HepG2 (cell line): ENCODE data around the gene RSAD2. TPM values are rescaled to one million over a fixed set of nuclear protein-coding genes. Genes with fewer than 3 reads are reported as not detected.

Experiments used
- ATAC-seq: fragments of 200-7000 bp; cut with Tn5 transposase; 3 replicates; pipeline ENCODE4 v1.9.1; 2020; ENCODE audit warnings: mild to moderate bottlenecking, moderate library complexity
- BruUV-seq: library from RNA; stranded (reverse); fragments of 400-500 nt; replicated peaks from 2 replicates; lab custom pipeline; 2021; lab: Mats Ljungman, UMichigan
- CTCF ChIA-PET: fragments of 300-600 bp; formaldehyde crosslinking; extraction: SDS; loops from one replicate; lab custom pipeline; 2021; ENCODE audit warnings: low total read pairs, inconsistent platforms, low intra/inter-chr PET ratio; lab: Yijun Ruan, JAX
- POLR2A ChIA-PET: fragments of 350-600 bp; sonication (Branson Sonifier 250); formaldehyde crosslinking; loops from one replicate; lab custom pipeline; 2020; ENCODE audit warnings: antibody characterized with exemption, inconsistent platforms; lab: Yijun Ruan, JAX
- DNase-seq: peaks from one replicate; pipeline ENCODE4 v3.0.0-alpha.2; 2015; ENCODE audit warnings: low spot score
- FAIRE-seq: peaks from 3 replicates; lab custom pipeline; 2011; peaks lifted over from hg19 to GRCh38; lab: Jason Lieb, UNC
- H2AFZ ChIP-seq: one replicate; pipeline ENCODE4 v1.6.1; 2011; ENCODE audit warnings: low read length, inconsistent platforms
- H3K27ac ChIP-seq: fragments of 300-600 bp; 3 replicates; pipeline ENCODE4 v1.8.0; 2011; ENCODE audit warnings: mixed run types, mild to moderate bottlenecking, mixed read lengths, low read length, inconsistent platforms; ENCODE audit not compliant: insufficient read depth; ENCODE audit errors: extremely low read length
- H3K27me3 ChIP-seq, 2 experiments: fragments of 200-600 bp in 1 of 2; 2 replicates in 1 of 2; 3 replicates in 1 of 2; pipeline versions ENCODE4 v1.6.0 to v1.8.0; 2011; ENCODE audit warnings: low read length in 2 of 2, mild to moderate bottlenecking in 2 of 2, moderate library complexity in 2 of 2, inconsistent platforms in 1 of 2; ENCODE audit not compliant: insufficient read depth in 2 of 2, control insufficient read depth in 1 of 2
- H3K36me3 ChIP-seq, 2 experiments: fragments of 200-600 bp in 1 of 2; replicated peaks in 1 of 2; 2 replicates in 1 of 2; 3 replicates in 1 of 2; pipeline versions ENCODE4 v1.5.1 to v1.8.0; 2011; ENCODE audit warnings: low read length in 2 of 2, inconsistent platforms in 1 of 2; ENCODE audit not compliant: insufficient read depth in 2 of 2, control insufficient read depth in 1 of 2
- H3K4me1 ChIP-seq: 2 replicates; pipeline ENCODE4 v1.5.1; 2012; ENCODE audit warnings: low read length, inconsistent platforms; ENCODE audit not compliant: insufficient read depth
- H3K4me2 ChIP-seq: 2 replicates; pipeline ENCODE4 v1.6.0; 2011; ENCODE audit warnings: low read depth, low read length, inconsistent platforms
- H3K4me3 ChIP-seq, 3 experiments: fragments of 200-600 bp in 1 of 3; sonication (generic), shearing (Covaris generic) in 1 of 3; replicated peaks in 1 of 3; 2 replicates each; pipeline ENCODE4 v1.5.1; 2011 to 2016; ENCODE audit warnings: low read length in 3 of 3, inconsistent platforms in 2 of 3, low read depth in 2 of 3, mild to moderate bottlenecking in 2 of 3, control low read depth in 1 of 3, mixed read lengths in 1 of 3; ENCODE audit not compliant: insufficient read depth in 1 of 3
- H3K79me2 ChIP-seq: one replicate; pipeline ENCODE4 v1.6.1; 2011; ENCODE audit warnings: low read length, inconsistent platforms; ENCODE audit not compliant: insufficient read depth
- H3K9ac ChIP-seq: 2 replicates; pipeline ENCODE4 v1.6.0; 2011; ENCODE audit warnings: mild to moderate bottlenecking, low read depth, low read length, inconsistent platforms; ENCODE audit not compliant: insufficient read depth
- H3K9me3 ChIP-seq: 2 replicates; pipeline ENCODE4 v1.5.1; 2012; ENCODE audit warnings: mild to moderate bottlenecking, low read length
- H4K20me1 ChIP-seq: 2 replicates; pipeline ENCODE4 v1.6.0; 2011; ENCODE audit warnings: inconsistent platforms, mild to moderate bottlenecking, low read length, moderate library complexity; ENCODE audit not compliant: insufficient read depth
- ARNTL ChIP-seq: sonication (generic); formaldehyde crosslinking; IDR thresholded peaks from 2 replicates; pipeline ENCODE4 v1.4.0; 2020; ENCODE audit warnings: mild to moderate bottlenecking, missing genetic modification reagents
- HOXA7 ChIP-seq: sonication (generic); formaldehyde crosslinking; IDR thresholded peaks from 2 replicates; pipeline ENCODE4 v1.8.1; 2022; ENCODE audit warnings: mild to moderate bottlenecking, missing genetic modification reagents, moderate library complexity
- KDM4B ChIP-seq: sonication (generic); formaldehyde crosslinking; IDR thresholded peaks from 2 replicates; pipeline ENCODE4 v1.4.0; 2020; ENCODE audit warnings: missing genetic modification reagents
- MAFG ChIP-seq: sonication (generic); formaldehyde crosslinking; IDR thresholded peaks from 2 replicates; pipeline ENCODE4 v1.5.1; 2020; ENCODE audit warnings: mild to moderate bottlenecking, missing genetic modification reagents
- NR2F6 ChIP-seq, 2 experiments: IDR thresholded peaks; 2 replicates each; pipeline ENCODE4 v1.6.1; 2016; ENCODE audit warnings: antibody characterized with exemption in 1 of 2, mild to moderate bottlenecking in 1 of 2
- PAX8 ChIP-seq: sonication (generic); formaldehyde crosslinking; IDR thresholded peaks from 2 replicates; pipeline ENCODE4 v1.8.0; 2022; ENCODE audit warnings: mild to moderate bottlenecking, missing genetic modification reagents, borderline replicate concordance
- SALL1 ChIP-seq: sonication (generic); formaldehyde crosslinking; IDR thresholded peaks from 2 replicates; pipeline ENCODE4 v1.8.0; 2022; ENCODE audit warnings: mild to moderate bottlenecking, missing genetic modification reagents
- TARDBP ChIP-seq: sonication (generic); formaldehyde crosslinking; IDR thresholded peaks from 2 replicates; pipeline ENCODE4 v1.8.0; 2022; ENCODE audit warnings: mild to moderate bottlenecking, missing genetic modification reagents
- TEAD2 ChIP-seq: sonication (generic); formaldehyde crosslinking; IDR thresholded peaks from 2 replicates; pipeline ENCODE4 v1.9.0; 2021; ENCODE audit warnings: missing genetic modification reagents
- ZBTB43 ChIP-seq: sonication (generic); formaldehyde crosslinking; conservative IDR thresholded peaks from 2 replicates; pipeline ENCODE4 v1.4.0; 2020; ENCODE audit warnings: missing genetic modification reagents
- ZNF10 ChIP-seq: sonication (generic); formaldehyde crosslinking; IDR thresholded peaks from 2 replicates; pipeline ENCODE4 v1.4.0; 2020; ENCODE audit warnings: mild to moderate bottlenecking, low read depth, missing genetic modification reagents, borderline replicate concordance
- ZNF17 ChIP-seq: sonication (generic); formaldehyde crosslinking; IDR thresholded peaks from 2 replicates; pipeline ENCODE4 v1.5.0; 2020; ENCODE audit warnings: mild to moderate bottlenecking, missing genetic modification reagents
- ZNF326 ChIP-seq: sonication (generic); formaldehyde crosslinking; IDR thresholded peaks from 2 replicates; pipeline ENCODE4 v1.4.0; 2020; ENCODE audit warnings: missing genetic modification reagents, borderline replicate concordance
- WGBS: methylation state at CpG from one replicate; pipeline ENCODE4 v1.1.6; 2017; ENCODE audit warnings: low lambda C conversion rate; 5-methylcytosine and 5-hydroxymethylcytosine counted together
- in situ Hi-C: cut with HindIII; loops from 2 replicates; pipeline ENCODE4 v1.10.0; 2017; ENCODE audit warnings: low pct_unique_long_range_greater_than_20kb; ENCODE audit not compliant: extremely low pct_ligation_motif_present
- intact Hi-C: fragments of 100-400 bp; cut with micrococcal nuclease; formaldehyde crosslinking; loops from one replicate; pipeline ENCODE4 v1.10.0; 2022; ENCODE audit not compliant: unreplicated experiment
- polyA plus RNA-seq, 8 experiments: library from polyadenylated mRNA; depleted of rRNA in 3 of 8; stranded (reverse) in 7 of 8; unstranded in 1 of 8; fragments of >200 nt; fragmentation: Illumina TruSeq in 4 of 8; extraction: Trizol in 4 of 8; gene quantifications; 2 replicates each; pipeline versions ENCODE4 v1.2.1 to v1.2.3, GENCODE V29; 2011 to 2016; ENCODE audit warnings: low read depth in 4 of 8, missing spikeins in 1 of 8, mixed read lengths in 1 of 8; ENCODE audit not compliant: insufficient read depth in 1 of 8
- total RNA-seq, 5 experiments: library from RNA; depleted of rRNA; stranded (reverse); fragments of >200 nt; fragmentation: Illumina TruSeq; extraction: Trizol; gene quantifications; 2 replicates each; pipeline ENCODE4 v1.2.3, GENCODE V29; 2016; ENCODE audit warnings: low read depth in 1 of 5

RSAD2 gene
- total and polyA plus RNA-seq, 2 of the 13 experiments (the other 11 are each of a cell fraction or from before 2014, with no cell fraction given), result 0.11 TPM; not detected in 1

DNA sequence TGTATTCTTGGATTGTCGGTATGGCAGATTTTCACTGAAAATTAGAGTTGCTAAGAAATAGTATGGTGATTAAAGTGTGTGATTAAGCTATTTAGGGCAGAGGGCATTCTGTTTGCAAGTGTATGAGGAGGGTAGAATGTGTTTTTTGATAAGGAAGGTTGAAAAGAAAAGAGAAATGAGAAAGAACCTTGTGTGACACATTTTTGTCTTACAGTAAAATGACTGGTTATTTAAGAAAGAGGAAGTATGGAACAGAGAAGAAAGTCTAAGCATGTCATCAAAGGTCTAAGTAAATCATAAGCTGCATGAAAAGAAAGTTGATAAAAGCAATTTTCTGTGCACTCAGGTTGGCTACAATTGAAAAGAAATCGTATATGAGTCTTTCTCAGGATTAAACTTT, 5.2 kb upstream of the RSAD2 start (continued):
- TF ChIP-seq ARNTL (CRISPR knock-in tag), result no peak
- TF ChIP-seq TARDBP (CRISPR knock-in tag), result no peak
- TF ChIP-seq ZNF326, result no peak
- TF ChIP-seq HOXA7 (CRISPR knock-in tag), result no peak

DNA sequence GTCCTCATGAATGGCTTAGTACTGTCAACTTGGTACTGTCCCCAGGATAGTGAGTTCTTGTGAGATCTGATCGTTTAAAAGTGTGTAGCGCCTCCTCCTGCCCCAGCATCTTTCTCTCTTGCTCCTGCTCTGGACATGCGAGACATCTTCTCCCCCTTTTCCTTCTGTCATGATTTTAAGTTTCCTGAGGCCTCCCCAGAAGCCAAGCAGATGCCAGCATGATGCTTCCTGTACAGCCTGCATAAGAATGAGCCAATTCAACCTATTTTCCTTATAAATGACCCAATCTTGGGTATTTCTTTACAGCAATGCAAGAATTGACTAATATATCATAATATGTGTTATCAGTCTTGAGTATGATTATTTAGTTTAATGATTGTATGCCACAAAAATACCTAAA, 3.5 kb upstream of the RSAD2 start:
- no peak overlapping the region for H2AFZ ChIP-seq
- 2% methylated on average over 3 of the region's 3 CpGs for WGBS
- no peak overlapping the region for H3K27ac ChIP-seq
- no peak for FAIRE-seq
- H3K9me3 ChIP-seq, result no peaks in the 10 kb centered on the region
- H3K4me2 ChIP-seq, result no peak overlapping the region
- BruUV-seq, result no TSS peak
- peaks cover 0 to 33% of the 10 kb centered on the region in 2 experiments; a peak in 2 of 5 replicates for H3K27me3 ChIP-seq
- H3K4me1 ChIP-seq, result peaks cover 10% of the 10 kb centered on the region; the same call in 1 of the 2 replicates
- ChIA-PET POLR2A (no interaction called here), CTCF (no interaction called here)
- intact Hi-C loops, result no loop called here
- no peaks in the 10 kb centered on the region for H4K20me1 ChIP-seq
- H3K4me3 ChIP-seq, result no peak overlapping the region
- H3K36me3 ChIP-seq, result no peaks in the 10 kb centered on the region
- no peaks in the 10 kb centered on the region for H3K79me2 ChIP-seq
- no peak for DNase-seq
- H3K9ac ChIP-seq, result no peak overlapping the region
- TF ChIP-seq ZNF17 (no peak), NR2F6 (IDR thresholded peaks at IDR 0.05) (no peak), NR2F6 (CRISPR knock-in tag; IDR thresholded peaks at IDR 0.05) (no peak), TEAD2 (CRISPR knock-in tag) (no peak), ZBTB43 (CRISPR knock-in tag) (no peak), MAFG (no peak), ZNF10 (CRISPR knock-in tag) (no peak), KDM4B (CRISPR knock-in tag) (no peak), PAX8 (CRISPR knock-in tag) (no peak), SALL1 (CRISPR knock-in tag) (no peak)
- ATAC-seq, result no peak
- in situ Hi-C loops, result no loop called here
